GM10266 (cell line): ENCODE measurements around the gene AKR1C3.
"Not testable (repeated sequence)": the region's sequence is repeated elsewhere in the genome, so short reads cannot be mapped to it uniquely, and the experiment has no call there.

Source experiments
- DNase-seq: peaks from one replicate; pipeline ENCODE4 v3.0.0; 2012; ENCODE audit errors: extremely low spot score
- TF ChIP-seq, protein P1 (sequence below): IDR thresholded peaks from 2 replicates; pipeline ENCODE4 v1.5.1; 2012; ENCODE audit warnings: mild to moderate bottlenecking, low read depth; ENCODE audit not compliant: control insufficient read depth, insufficient read depth; ENCODE audit errors: missing control alignments

Gene AKR1C3

DNA sequence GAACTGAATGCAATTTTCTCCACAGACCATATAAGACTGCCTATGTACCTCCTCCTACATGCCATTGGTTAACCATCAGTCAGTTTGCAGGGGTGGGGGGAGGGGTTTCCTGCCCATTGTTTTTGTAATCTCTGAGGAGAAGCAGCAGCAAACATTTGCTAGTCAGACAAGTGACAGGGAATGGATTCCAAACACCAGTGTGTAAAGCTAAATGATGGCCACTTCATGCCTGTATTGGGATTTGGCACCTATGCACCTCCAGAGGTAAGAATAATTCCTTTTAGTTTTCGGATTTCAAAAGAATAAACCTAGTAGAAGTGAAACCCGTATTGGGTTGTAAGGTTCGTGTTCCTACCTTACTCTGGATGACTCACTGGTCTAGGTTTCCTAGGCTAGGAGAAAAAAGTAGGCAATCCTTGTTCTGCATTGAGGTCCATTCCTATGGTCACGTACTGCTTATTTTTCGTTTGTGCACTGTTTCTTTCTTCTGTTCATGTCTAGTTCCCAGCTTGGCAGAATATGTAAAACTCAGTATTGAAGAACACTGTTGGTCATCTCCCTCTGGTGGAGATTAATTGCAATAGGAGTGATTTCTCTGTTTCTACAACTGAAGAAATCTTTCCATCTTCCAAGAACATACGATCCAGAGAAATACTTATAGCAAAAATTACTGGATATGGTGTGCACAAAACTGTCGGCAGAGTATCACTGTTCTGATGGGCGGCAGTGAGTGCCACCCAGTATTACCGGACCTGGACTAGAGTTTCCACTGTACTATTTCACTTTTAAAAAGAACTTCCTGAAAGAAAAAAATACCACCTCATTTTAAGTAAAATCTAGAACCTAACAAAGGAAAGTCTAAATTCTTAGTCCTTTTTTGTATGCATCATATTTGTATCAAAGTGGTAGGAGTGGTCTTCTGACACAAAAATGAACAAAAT is at the start of gene AKR1C3:
AKR1C3 (plus strand) TSS at position 150 of the 941 bp plus-strand sequence; CDS start at position 181, 31 bp downstream.
- TF ChIP-seq, protein P1, sequence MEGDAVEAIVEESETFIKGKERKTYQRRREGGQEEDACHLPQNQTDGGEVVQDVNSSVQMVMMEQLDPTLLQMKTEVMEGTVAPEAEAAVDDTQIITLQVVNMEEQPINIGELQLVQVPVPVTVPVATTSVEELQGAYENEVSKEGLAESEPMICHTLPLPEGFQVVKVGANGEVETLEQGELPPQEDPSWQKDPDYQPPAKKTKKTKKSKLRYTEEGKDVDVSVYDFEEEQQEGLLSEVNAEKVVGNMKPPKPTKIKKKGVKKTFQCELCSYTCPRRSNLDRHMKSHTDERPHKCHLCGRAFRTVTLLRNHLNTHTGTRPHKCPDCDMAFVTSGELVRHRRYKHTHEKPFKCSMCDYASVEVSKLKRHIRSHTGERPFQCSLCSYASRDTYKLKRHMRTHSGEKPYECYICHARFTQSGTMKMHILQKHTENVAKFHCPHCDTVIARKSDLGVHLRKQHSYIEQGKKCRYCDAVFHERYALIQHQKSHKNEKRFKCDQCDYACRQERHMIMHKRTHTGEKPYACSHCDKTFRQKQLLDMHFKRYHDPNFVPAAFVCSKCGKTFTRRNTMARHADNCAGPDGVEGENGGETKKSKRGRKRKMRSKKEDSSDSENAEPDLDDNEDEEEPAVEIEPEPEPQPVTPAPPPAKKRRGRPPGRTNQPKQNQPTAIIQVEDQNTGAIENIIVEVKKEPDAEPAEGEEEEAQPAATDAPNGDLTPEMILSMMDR, result no peak
- DNase-seq, result no peak

DNA sequence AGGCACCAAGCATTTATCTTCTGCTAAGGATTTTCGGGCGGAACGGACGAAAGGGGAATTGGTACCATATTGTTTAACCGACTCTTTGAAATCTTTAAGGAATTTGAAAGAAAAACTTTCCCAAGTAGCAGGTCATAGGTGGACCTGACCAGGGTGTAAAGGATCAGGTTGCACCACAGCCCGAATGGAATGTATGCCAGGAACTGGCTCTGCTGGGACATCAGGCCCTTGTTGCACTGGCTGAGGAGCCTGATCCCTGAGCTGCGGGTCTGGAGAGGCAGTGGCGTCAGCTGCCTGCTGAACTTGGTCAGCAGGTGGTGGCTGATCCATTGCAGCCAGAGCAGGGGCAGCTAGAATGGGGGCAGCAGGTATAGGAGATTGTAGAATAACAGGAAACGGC is 49.1 kb upstream of the AKR1C3 start:
- no peak for DNase-seq
- TF ChIP-seq, protein P1, result no peak

DNA sequence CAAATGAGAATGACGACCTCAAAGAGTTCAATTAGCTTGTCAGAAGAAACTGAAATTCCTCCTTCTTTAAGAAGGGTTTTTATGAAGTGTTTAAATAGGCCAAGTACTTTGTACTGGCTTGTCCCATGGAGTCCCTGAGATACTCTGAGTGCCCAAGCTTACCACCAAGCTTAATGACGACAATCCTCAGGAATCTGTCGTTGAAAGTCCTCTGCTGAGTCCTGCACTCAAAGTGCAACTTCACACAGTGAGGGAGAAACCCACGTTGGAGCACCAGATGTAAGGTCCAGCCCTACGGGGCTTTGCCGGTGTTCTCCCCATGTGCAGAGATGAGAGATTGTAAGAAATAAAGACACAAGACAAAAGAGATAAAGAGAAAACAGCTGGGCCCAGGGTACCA is 47.8 kb upstream of the AKR1C3 start:
- TF ChIP-seq, protein P1, result no peak
- DNase-seq, result no peak

DNA sequence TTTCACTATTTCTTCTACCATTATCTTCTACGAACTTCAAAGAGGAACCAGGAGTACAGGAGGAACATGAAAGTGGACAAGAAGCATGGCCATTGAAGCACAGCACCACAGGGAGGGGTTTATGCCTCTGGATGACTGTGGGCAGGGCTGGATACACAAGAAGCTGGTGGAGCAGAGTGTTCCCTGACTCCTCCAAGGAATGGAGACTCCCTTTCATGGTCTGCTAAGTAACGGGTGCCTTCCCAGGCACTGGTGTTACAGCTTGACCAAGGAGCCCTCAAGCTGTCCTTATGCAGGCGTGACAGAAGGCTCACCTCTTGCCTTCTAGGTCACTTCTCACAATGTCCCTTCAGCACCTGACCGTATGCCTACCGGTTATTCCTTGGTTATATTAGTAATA is 47.2 kb upstream of the AKR1C3 start:
- DNase-seq, result not testable (repeated sequence)

DNA sequence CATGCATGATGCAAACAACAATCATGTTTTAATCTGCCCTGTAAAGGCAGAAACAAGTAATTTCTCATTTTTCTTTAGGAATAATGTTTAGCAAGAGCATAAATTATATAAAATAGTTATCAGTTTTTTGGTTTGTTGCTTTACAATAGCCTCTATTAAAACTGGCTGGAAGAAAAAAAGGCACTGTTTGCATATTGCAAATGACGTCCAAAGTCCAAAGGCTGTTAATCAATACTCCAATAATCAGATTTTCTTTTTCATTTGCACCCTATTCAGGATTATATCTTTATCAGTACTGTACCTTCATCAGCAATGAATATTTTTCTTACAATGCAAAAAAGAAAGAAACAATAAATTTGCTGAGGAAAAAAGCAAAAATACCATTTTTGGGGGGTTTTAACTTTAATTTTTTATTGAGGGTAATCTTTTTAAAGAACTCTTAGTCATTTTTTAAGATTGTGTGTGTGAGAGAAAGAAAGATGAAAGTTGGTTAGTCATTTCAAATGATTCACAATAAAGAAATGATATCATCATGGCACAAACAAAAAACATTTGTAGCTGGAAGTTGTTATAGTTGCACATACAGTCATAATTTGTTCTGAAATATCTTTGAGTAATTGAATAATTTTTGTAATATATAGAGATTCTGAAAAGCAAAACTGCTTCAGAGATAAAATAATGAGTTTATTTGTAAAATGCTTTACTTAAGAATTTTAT is 46.1 kb upstream of the AKR1C3 start:
- TF ChIP-seq, protein P1, result no peak
- DNase-seq, result no peak

DNA sequence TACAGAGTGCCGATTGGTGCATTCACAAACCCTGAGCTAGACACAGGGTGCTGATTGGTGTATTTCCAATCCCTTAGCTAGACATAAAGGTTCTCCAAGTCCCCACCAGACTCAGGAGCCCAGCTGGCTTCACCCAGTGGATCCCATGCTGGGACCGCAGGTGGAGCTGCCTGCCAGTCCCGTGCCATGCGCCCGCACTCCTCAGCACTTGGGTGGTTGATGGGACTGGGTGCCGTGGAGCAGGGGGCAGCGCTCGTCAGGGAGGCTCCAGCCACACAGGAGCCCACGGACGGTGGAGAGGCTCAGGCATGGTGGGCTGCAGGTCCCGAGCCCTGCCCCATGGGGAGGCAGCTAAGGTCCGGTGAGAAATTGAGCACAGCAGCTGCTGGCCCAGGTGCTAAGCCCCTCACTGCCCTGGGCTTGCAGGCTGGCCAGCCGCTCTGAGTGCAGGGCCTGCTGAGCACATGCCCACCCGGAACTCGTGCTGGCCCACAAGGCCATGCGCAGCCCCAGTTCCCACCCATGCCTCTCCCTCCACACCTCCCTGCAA is 41.2 kb upstream of the AKR1C3 start:
- not testable (repeated sequence) for DNase-seq

DNA sequence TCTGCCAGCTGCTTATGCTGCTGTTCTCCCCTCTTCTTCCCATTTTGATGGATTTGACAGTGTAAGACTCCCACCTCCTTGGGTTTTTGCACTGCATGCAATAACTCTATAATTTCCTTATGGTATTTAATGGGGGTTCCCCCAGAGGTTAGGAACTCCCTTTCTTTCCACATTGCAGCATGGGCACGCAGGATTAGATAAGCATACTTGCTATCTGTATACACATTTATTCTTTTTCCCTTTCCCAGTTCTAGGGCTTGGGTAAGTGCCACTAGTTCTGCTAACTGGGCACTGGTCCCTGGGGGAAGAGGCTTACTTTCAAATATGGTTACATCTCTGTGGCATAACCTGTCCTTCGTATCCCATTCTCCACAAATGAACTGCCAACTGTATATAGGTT is 39.4 kb upstream of the AKR1C3 start:
- DNase-seq, result not testable (repeated sequence)

DNA sequence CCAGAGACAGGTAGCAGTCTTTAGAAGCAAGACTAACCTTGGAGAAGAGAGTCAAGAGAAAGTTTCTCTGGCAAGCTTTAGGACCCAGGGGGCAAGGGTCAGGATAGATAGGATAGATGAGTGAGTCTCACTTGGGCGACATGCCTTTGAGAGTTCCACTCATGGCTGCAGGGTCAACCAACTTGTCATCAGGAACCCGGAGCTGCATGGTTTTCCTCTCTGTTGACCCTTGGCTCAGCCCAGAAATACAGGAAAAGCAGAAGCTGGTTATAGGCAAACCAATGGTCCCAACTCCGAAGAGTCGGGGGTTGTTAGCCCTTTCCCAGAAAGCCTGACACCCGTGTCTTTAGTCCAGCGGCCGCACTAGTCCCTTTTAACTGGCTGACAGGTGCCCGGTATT is 34.9 kb upstream of the AKR1C3 start:
- DNase-seq, result not testable (repeated sequence)

DNA sequence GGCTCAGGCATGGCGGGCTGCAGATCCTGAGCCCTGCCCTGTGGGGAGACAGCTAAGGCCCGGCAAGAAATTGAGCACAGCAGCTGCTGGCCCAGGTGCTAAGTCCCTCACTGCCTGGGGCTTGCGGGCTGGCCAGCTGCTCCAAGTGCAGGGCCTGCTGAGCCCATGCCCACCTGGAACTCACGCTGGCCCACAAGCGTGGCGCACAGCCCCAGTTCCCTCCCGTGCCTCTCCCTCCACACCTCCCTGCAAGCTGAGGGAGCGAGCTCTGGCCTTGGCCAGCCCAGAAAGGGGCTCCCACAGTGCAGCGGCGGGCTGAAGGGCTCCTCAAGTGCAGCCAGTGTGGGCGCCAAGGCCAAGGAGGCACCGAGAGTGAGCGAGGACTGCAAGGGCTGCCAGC is 33.4 kb upstream of the AKR1C3 start:
- not testable (repeated sequence) for DNase-seq

DNA sequence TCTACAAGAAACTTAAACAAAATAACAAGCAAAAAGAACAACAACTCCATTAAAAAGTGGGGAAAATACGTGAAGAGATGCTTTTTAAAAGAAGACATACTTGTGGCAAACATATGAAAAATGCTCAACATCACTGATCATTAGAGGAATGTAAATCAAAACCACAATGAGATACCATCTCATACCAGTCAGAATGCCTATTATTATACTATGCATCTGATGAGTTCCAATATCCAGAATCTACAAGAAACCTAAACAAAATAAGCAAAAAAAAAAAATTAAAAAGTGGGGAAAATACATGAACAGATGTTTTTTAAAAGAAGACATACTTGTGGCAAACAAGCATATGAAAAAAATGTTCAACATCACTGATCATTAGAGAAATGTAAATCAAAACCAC is 29.6 kb upstream of the AKR1C3 start:
- TF ChIP-seq, protein P1, result no peak

More for the DNA sequence above, 29.6 kb upstream of the AKR1C3 start:
- DNase-seq, result no peak
